ENCODE data around the gene ARPP21. TPM values are rescaled to one million over a fixed set of nuclear protein-coding genes. Genes with fewer than 3 reads are reported as not detected.

ARPP21 gene
- total RNA-seq, 1 donor from 2014 or later: not detected

- H3K27me3 ChIP-seq: no peaks in the 10 kb centered on the region
- no peaks in the 10 kb centered on the region for H3K4me1 ChIP-seq
- no peak for TF ChIP-seq CTCF (IDR thresholded peaks at IDR 0.05)
- no peaks in the 10 kb centered on the region for H3K9me3 ChIP-seq
- no peaks in the 10 kb centered on the region for H3K36me3 ChIP-seq
- no peak for DNase-seq (ENCODE audit: low spot score in 2 of 2)
- H3K27ac ChIP-seq: no peak overlapping the region
- intact Hi-C loops (cut with DNase I): no loop called here
- H3K4me3 ChIP-seq: no peak overlapping the region
Measured at GRCh38 chr3:35817216-35817615, 177.9 kb downstream of the ARPP21 start.

GRCh38 chr3:35832140-35832571, 192.8 kb downstream of the ARPP21 start:
- intact Hi-C loops (cut with DNase I): no loop called here
- Histone ChIP-seq H3K4me1 (no peaks in the 10 kb centered on the region), H3K9me3 (no peaks in the 10 kb centered on the region), H3K27me3 (no peaks in the 10 kb centered on the region), H3K36me3 (no peaks in the 10 kb centered on the region), H3K4me3 (no peak overlapping the region), H3K27ac (no peak overlapping the region)
- DNase-seq (ENCODE audit: low spot score in 2 of 2): no peak
- TF ChIP-seq CTCF (IDR thresholded peaks at IDR 0.05): no peak
